ENCODE measurements around the gene FLT1.

Gene FLT1, protein sequence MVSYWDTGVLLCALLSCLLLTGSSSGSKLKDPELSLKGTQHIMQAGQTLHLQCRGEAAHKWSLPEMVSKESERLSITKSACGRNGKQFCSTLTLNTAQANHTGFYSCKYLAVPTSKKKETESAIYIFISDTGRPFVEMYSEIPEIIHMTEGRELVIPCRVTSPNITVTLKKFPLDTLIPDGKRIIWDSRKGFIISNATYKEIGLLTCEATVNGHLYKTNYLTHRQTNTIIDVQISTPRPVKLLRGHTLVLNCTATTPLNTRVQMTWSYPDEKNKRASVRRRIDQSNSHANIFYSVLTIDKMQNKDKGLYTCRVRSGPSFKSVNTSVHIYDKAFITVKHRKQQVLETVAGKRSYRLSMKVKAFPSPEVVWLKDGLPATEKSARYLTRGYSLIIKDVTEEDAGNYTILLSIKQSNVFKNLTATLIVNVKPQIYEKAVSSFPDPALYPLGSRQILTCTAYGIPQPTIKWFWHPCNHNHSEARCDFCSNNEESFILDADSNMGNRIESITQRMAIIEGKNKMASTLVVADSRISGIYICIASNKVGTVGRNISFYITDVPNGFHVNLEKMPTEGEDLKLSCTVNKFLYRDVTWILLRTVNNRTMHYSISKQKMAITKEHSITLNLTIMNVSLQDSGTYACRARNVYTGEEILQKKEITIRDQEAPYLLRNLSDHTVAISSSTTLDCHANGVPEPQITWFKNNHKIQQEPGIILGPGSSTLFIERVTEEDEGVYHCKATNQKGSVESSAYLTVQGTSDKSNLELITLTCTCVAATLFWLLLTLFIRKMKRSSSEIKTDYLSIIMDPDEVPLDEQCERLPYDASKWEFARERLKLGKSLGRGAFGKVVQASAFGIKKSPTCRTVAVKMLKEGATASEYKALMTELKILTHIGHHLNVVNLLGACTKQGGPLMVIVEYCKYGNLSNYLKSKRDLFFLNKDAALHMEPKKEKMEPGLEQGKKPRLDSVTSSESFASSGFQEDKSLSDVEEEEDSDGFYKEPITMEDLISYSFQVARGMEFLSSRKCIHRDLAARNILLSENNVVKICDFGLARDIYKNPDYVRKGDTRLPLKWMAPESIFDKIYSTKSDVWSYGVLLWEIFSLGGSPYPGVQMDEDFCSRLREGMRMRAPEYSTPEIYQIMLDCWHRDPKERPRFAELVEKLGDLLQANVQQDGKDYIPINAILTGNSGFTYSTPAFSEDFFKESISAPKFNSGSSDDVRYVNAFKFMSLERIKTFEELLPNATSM (N-terminal part only)

DNA sequence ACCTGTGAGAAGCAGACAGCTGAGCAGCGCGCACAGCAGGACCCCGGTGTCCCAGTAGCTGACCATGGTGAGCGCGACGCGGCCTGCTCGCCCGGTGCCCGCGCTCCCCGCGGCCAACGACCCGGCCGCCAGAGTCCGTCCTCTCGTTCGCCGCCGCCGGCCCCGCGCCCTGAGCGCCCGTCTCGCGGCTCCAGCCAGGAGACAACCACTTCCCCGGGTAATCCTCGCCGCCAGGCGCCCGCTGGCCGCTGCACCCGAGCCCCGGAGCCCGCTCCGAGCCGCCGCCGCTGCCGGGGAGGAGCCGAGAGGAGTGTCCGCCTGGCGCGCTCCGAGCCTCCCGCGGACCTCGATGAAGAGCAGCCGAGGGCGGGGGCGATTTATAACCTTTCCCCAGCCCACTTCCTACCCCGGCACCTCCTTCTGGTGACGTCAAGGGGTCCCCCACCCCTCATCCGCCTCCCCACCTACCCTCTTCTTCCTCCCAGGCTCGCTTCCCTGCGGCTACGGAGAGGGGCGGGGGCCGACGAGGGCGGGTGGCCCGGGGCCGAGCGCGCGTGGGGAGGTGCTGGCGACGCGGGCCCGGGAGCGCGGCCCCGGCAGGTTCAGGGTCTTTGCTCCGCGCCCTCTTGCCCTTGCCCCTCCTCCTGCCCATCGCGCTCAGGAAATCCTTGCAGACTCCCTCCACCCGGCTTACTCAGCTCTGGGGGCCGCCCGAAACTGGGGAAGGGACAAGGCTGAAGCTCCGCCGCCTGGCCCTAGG lies at the start of gene FLT1:
Gene FLT1, minus strand, starts transcription at position 351 of the 760 bp plus-strand sequence. Its CDS starts 285 bp downstream, at position 66.
- no peak for DNase-seq

DNA sequence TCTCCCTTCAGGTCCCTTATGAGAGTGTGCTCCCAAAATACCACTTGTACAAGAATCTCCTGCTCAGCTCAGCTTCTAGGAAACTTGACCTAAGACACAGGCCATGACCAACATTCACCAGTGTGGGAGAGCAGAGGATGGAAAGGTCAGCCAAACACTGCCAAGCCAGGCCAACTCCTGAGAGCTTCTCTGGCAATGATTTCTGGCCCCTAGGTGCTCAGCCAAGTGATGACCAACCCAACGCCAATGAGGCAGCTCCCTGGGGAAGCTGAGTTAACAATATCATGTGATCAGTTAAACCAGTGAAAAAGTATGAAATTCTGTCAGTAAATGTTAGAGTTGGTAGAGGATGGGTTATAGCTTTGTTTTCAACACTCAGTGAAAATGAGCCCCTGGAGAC lies 49.1 kb upstream of the FLT1 start:
- no peak for DNase-seq

DNA sequence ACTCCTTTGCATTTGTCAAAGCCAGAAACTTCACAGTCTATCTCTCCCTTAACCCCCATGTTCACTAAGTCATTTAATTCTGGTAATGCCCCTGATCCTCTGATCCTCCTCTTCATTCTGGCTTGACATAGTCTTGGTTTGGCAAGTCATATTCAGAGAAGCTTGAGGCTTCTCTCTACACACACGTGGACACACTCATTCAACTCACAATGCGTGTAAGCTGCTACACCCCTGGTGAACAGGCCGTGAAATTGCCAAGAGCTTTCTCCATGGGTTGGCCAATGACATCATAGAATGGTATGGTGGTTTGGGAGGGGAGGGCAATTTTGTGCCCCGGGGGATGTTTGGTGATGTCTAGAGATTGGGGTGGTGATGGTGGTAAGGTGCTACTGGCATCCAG lies 47.9 kb upstream of the FLT1 start:
- no peak for DNase-seq

DNA sequence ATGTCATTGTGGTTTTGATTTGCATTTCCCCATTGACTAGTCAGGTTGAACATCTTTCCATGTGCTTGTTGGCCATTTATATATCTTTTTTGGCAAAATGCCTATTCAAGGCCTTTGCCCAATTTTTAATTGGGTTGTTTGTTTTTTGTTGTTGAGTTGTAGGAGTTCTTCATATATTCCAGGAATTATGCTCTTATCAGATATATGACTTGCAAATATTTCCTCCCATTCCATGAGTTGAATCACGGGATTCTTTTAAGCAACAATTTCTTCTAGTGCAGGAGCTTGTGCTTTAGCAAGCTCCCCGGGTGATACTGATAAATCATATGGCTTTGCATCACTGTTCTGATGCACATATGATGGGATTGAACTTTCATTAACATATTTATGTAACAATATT lies 47.0 kb upstream of the FLT1 start:
- no peak for DNase-seq

DNA sequence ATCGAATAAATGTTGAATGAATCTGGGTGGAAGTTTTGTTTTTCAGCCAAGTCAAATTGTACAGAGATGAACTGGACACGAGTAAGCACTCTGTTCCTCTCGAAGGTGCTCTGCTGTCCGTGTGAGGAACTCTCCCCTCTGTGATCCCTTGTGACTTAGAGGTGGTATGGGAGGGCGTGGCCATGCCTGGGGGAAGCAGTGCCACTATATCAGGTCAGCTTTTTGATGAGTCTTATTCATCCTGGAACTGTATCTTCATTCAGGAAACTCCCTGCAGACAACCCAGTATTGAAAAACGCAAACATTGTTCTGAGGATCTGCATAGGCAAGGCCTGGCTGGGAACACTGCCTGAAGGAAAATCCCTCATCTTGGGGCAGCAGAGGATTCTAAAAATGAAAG lies 45.7 kb upstream of the FLT1 start:
- DNase-seq, result no peak

DNA sequence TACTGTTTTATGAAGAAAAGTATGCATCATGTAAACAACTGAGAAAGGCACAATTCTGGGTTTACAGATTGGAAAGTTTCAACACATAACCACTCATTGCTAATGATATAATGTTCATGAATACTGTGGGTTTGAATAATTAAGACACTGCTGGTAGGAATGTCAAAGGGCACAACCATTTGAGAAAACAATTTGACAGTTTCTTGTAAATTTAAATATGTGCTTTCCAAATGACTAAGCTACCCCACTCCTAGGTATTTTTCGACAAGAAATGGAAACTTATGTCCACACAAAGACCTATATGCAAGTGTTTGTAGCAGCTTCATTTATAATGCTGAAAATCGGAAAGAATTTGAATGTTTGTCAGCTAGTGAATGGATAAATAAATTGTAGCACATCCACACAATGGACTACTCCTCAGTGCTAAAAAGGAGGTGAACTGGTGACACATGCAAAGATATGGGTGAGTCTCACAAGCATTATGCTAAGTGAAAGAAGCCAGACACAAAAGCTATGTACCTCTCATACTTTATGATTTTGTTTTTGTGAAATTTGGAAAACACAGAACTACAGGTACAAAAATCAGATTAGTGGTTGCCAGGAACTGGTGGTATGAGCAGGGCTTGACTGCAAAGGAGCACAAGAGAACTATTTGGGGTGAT lies 44.8 kb upstream of the FLT1 start:
- DNase-seq, result no peak

DNA sequence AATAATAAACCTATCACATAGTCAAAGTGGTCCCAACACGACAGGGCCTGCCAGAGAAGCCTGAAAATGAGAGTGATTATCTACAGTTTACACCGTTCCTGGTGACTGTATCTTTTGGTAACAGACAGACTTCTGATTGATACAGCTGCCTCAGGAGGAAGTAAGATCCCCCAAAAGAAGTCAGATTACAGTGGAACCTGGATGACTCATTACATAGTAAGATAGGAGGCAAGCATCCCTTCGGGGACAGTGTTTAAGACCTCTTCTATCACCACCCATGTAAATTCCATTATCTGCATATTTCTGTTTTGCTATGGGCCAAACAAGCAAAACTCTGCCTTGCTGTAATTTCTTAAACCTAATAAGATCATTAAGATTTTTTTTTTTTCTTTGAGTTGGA lies 44.0 kb upstream of the FLT1 start:
- DNase-seq, result no peak

DNA sequence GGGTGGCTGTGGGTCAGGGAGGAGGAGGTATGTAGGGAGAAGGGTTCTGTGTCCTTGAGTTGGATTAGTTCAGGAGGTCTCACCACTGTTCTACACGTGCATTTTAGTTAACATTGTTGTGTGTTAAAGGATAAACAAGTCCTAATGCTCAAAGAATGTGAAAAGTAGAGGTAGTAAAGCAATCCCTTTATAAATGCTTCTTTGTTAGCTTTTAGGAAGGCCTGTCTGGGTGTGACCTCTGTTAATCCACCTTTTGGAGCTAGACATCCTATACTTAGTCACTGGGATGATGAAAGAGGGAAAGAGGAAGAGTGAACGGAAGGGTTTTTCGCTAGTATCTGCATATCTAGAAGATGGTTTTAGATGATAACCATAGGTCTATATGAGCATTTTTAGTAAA lies 42.2 kb upstream of the FLT1 start:
- no peak for DNase-seq

DNA sequence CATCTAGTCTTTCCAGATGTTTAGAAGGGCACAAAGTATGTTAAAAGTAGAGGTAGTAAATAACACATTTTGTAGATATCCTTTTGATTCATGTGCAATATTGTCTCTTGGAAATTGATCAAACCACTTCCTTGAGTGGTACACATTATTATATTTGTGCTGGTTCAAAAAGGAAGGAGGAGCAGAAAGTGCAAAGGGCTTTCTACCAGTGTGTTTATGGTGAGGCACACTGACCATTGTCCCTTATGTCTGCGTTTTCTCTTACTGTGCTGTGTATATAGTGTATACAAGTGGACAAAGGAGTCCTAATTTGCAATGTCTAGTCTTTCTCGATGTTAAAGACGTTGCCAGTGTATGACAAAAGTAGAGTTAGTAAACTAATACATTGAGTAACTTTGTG lies 41.4 kb upstream of the FLT1 start:
- no peak for DNase-seq

DNA sequence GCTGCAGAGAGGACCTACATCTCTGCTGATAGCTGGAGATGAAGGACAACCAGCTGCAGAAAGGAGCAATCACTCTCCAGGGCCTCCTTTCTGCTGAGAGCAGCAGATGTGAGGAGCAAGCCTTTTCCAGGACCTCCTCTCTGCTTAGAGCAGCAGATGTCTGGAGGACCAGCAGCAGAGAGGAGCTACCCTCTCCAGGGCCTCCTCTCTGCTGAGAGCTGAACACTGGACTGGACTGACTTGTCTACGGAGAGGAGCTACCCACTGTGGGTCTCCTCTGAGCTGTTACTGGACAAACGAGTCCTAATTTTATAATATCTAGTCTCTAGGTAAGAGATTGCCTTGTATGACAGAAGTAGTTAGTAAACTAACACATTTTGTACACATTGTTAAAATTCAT lies 40.8 kb upstream of the FLT1 start:
- no peak for DNase-seq

DNA sequence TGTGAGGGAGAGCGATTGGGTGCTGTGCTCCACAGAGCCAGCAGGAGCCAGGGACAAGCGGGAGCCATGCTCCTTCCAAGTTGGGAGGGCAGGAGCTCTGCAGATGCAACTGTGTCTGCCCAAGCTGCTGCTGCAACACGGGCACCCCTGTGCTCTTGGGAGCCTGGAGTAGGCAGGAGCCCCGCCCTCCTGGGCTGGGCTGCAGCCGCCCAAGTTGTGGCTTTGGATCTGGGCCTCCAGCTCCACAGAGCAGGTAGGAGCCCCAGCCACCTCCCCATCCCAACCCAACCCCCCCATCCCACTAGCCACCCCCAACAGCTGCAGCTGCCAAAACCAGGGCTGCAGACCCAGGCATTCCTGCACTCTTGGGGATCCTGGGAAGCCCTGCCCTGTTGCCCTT lies 39.9 kb upstream of the FLT1 start:
- no peak for DNase-seq

DNA sequence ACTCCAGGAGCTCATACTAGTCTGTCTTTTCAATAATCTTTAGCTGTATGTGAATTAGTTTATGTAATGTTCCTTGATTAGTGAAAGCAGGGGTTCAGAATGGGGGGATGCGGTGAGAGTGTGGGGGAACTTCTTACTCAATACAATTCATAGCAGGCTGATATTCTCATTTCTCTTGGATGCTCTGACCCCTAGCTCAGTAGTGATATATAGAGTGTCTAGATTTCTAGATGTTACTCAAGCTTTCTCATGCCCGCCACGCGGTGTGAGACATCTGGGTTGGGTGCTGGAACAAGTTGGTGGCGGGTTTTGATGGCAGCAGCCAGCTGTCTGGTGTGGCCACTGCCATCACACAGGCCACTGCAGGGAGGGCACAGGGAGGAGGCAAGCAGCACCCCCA lies 39.3 kb upstream of the FLT1 start:
- no peak for DNase-seq

DNA sequence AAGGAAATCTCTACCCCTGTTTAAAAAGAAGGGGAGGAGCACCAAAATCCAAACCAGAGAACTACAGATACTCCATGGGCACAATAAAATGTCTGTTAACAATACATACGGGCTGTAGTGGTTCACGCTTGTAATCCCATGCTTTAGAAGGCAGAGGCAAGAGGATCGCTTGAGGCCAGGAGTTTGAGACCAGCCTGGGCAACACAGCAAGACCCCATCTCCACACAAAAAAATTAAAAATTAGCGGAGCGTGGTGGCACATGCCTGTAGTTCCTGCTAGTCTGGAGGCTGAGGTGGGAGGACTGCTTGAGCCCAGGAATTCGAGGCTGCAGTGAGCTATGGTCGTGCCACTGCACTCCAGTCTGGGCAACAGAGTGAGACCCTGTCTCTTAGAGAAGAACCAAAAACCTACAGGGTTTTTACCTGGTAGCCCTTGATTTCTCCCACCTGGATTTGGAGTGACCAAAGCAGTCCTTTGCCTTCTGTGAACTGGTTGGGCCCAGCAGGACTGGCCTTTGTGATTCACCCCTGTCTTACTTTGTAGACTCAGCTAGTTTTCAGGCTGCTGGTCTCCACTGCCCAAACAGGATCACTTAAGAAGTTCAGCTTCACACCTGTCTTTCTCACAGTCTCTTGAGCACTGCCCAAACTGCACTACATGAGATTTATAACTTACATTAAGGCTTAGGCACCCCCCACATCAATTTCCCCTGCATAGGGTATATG lies 38.7 kb upstream of the FLT1 start:
- DNase-seq, result no peak

DNA sequence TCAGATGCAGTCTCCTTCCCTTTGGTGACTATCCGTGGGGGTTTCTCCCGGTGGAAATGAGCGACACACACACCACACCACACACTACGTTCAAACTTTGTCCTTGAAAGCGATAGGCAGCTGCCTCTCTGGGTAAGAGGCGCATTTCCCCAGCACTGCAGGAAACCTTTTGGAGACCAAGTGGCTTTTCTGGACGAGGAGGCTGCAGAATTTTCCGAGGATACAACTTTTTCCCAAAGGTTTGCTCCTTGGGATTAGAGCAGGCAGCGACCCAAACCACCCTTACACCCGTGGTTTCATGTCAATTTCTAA lies 38.2 kb upstream of the FLT1 start:
- no peak for DNase-seq

DNA sequence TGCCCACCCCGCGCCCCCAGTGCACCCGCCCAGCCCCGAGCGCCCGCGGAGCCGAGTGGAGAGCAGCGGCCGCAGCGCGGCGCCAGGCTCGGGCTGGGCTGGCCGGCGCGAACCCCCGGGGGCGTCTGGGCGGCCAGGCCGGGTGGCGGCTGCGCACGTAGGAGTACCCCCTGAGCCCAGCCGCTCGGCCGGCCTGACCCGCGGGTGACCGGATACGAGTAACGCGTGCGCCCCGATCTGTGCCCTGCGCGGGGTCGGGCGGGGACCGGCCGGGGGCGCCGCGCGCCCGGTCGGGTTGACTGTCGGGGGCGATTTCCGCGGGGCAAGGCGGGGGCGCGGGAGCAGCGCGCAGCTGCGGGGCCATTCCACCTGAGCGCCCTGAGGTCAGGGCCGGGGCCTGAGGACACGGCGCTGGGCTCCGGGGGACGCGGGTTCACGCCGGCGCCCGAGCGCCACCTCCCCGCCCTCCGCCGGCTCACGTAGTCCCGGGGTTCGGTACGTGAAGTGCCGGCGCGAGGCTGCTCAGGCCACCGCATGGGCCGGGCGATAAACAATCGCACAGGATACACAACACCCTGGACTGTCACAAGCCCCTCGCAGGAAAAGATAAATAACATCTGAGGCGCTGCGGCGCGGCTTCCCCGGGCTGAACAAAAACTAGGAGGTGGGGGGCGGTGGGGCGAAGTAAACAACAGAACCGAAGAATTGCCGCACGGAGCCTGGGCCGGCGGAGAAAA lies 37.6 kb upstream of the FLT1 start:
- no peak for DNase-seq

DNA sequence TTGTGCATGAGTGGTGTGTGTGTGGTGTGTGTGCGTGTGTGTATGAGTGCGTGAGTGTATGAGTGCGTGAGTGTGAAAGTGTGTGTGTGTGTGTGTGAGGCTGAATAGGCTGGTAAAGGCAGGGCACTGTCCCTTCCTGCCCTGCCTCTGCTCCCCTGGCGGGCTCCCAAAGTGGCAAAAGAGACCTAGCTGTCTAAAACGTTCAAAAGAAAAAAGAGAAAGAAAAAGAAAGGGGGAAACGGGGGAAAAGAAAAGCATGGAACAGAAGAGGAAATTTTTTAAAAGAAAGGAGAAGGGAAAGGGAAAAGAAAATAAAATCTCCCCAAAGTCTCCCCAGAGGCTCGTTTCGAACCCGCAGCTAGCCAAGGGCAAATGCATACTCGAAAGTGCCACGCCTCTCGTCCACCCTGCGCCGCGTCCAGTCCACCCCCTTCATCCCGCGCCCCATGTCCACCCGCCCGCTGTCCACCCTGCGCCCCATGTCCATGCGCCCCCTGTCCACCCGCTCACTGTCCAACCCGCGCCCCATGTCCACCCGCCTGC lies 37.0 kb upstream of the FLT1 start:
- no peak for DNase-seq

DNA sequence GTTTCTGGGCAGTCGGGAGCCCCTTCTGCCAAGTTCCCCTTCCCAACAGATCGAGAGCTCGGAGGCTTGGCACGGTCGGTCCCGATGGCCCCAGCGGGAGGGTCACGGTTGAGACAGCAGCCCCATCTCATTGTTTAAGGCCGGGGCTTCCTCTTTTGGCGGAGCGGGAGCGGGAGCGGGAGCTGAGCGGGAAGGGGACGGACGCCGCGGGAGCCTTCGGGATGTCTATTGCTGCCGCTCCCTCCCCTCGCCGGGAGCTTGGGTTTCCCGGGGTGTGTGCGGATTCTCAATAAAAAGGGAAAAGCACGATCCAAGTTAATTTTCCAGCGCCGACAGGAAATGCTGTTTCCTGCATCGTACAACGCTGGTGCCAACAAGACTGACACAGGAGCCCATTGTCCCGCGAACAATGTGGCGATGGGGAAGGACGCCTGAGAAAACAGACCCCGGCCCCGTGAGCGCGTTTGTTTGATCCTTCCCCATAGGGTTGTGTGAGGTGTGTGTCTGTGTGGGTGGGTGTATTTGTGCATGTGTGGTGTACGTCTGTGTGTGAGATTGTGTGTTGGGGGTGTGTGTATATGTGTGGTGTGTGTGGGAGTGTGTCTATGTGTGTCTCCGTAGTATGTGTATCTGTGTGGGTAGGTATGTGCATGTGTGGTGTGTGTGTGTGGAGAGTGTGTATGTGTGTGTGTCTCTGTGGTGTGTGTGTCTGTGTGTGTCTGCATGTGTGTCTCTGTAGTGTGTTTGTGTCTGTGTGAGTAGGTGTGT lies 36.3 kb upstream of the FLT1 start:
- no peak for DNase-seq

DNA sequence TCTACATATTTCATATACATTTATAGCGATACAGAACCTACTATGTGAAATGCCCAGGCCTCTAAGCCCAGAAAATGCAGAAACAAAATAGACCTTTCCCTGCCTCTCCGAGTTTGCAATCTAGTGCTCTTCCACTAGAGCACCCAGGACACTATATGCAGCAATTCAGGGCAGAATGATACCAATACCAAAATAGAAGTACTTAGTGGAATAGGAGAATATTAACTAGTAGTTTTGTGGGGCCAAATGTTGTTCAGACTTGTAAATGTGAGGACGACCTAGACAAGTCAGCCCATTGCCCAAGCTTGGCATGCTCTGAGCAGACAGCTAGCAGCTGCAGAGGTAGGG lies 35.8 kb upstream of the FLT1 start:
- no peak for DNase-seq

DNA sequence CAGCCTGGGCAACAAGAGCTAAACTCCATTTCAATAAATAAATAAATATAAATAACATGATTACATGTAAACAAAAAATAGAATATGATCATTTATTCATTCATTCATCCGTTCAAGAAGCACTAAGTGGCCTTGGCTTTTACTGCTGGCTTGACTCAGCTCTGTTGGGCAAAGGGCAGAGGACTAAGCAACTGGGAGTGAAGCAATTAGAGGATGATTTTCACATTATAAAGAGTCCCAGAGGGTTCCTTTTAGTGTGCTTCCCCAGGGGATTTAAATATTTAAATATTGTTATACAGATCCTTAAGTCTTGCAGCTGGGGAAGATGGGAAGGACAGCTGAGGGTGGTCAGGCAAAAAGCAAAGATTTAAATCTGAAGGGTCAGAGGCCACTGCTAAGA lies 34.9 kb upstream of the FLT1 start:
- DNase-seq, result no peak

DNA sequence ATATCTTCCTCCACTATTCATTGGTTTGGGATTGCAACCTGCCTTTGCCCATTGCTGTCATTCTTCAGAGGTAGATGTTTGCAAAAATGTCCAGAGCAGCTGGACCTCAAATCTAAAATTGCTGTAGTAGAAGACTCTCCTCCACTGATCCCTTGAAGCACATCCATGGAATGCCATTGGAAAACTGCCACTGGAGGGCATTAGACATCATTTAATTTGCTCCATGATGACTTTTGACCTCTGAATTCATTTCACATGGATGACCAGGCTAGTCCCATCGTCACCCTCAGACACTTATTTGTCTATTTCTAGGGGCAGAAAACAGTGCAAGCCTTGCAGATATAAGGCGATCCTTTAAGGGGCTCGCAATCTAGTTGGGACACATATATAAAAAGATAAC lies 33.9 kb upstream of the FLT1 start:
- no peak for DNase-seq
